Measurements from ENCODE around the gene ELK3.

ELK3 gene

GRCh38 chr12:96192926-96193573 is 1.1 kb upstream of the ELK3 start:
- TF ChIP-seq, protein P1, sequence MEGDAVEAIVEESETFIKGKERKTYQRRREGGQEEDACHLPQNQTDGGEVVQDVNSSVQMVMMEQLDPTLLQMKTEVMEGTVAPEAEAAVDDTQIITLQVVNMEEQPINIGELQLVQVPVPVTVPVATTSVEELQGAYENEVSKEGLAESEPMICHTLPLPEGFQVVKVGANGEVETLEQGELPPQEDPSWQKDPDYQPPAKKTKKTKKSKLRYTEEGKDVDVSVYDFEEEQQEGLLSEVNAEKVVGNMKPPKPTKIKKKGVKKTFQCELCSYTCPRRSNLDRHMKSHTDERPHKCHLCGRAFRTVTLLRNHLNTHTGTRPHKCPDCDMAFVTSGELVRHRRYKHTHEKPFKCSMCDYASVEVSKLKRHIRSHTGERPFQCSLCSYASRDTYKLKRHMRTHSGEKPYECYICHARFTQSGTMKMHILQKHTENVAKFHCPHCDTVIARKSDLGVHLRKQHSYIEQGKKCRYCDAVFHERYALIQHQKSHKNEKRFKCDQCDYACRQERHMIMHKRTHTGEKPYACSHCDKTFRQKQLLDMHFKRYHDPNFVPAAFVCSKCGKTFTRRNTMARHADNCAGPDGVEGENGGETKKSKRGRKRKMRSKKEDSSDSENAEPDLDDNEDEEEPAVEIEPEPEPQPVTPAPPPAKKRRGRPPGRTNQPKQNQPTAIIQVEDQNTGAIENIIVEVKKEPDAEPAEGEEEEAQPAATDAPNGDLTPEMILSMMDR (IDR thresholded peaks at IDR 0.05; ENCODE audit: borderline replicate concordance, control extremely low read depth, extremely low read depth, insufficient read depth, missing control alignments): no peak
- DNase-seq (ENCODE audit: low spot score): no peak
- in situ Hi-C loops (cut with MboI; ENCODE audit: low sequenced_read_pairs, unreplicated experiment): no loop called here

GRCh38 chr12:96194576-96194889 is 358 bp downstream of the ELK3 start:
- DNase-seq (ENCODE audit: low spot score): peak; percentile 55
- TF ChIP-seq, protein P1 (IDR thresholded peaks at IDR 0.05; ENCODE audit: borderline replicate concordance, control extremely low read depth, extremely low read depth, insufficient read depth, missing control alignments): no peak
- in situ Hi-C loops (cut with MboI; ENCODE audit: low sequenced_read_pairs, unreplicated experiment): no loop called here

DNA sequence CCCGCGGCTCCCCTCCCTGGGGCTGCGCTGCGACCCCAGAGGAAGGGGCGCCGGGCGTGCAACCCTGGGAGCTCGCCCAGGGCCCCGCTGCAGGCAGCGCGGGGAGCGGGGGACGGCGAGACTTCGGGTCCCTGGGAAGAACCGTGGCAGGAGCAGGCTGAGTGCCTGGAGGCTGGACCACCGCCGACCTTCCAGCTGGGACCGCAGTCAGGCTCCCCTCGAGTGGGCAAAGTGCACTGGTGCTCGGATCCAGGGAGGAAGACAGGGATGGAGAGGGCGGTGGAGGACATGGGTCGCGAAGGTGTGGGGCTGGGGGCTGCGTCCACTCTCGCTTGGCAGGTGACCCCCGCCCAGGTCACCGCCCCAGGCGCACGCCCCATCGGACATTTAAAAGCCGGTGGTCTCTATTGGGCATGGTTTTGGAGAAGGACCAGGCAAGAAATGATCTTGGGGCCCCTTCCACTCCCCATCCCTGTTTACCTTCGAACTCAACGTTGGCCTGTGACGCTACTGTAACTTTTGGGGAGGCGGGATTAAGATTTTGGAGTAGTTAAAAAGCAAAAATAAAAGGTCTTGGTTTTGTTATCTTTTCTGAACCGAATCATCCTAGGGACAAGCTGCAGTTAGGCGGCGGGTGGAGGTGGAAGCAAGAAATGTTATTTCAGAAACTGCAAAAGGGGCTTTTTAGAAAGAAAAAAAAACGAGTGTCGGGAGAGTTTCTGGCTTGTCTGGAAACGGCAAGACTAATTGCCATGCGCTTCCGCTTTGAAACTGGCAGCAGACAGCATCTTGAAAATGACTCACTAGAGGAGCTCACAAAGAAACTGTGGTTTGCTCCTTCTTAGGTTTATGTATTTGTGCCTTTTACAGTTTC is 1.0 kb downstream of the ELK3 start:
- DNase-seq (ENCODE audit: low spot score): peak; percentile 81
- in situ Hi-C loops (cut with MboI; ENCODE audit: low sequenced_read_pairs, unreplicated experiment): no loop called here
- TF ChIP-seq, protein P1 (IDR thresholded peaks at IDR 0.05; ENCODE audit: borderline replicate concordance, control extremely low read depth, extremely low read depth, insufficient read depth, missing control alignments): no peak

GRCh38 chr12:96195845-96196451 is 1.8 kb downstream of the ELK3 start:
- DNase-seq (ENCODE audit: low spot score): no peak
- in situ Hi-C loops (cut with MboI; ENCODE audit: low sequenced_read_pairs, unreplicated experiment): no loop called here
- TF ChIP-seq, protein P1 (IDR thresholded peaks at IDR 0.05; ENCODE audit: borderline replicate concordance, control extremely low read depth, extremely low read depth, insufficient read depth, missing control alignments): no peak

- TF ChIP-seq, protein P1 (IDR thresholded peaks at IDR 0.05; ENCODE audit: borderline replicate concordance, control extremely low read depth, extremely low read depth, insufficient read depth, missing control alignments): no peak
- in situ Hi-C loops (cut with MboI; ENCODE audit: low sequenced_read_pairs, unreplicated experiment): no loop called here
- DNase-seq (ENCODE audit: low spot score): no peak
These were observed 2.6 kb downstream of the ELK3 start for GRCh38 chr12:96196781-96197180.

- DNase-seq (ENCODE audit: low spot score): no peak
- TF ChIP-seq, protein P1 (IDR thresholded peaks at IDR 0.05; ENCODE audit: borderline replicate concordance, control extremely low read depth, extremely low read depth, insufficient read depth, missing control alignments): no peak
- in situ Hi-C loops (cut with MboI; ENCODE audit: low sequenced_read_pairs, unreplicated experiment): no loop called here
These were observed 3.5 kb downstream of the ELK3 start for GRCh38 chr12:96197503-96198272.
